ENCODE results near the gene PCA3. TPM values are rescaled to one million over a fixed set of nuclear protein-coding genes. Genes with fewer than 3 reads are reported as not detected.
"Not testable (repeated sequence)": the region's sequence is repeated elsewhere in the genome, so short reads cannot be mapped to it uniquely, and the experiment has no call there.

Gene PCA3
- total and polyA plus RNA-seq, 2 donors (not counting 1 experiment from before 2014, with no cell fraction given) = not detected

- no peaks in the 10 kb centered on the region for H3K27me3 ChIP-seq (ENCODE audit: control insufficient read depth, insufficient read depth, low read length)
- no peaks in the 10 kb centered on the region for H3K9me3 ChIP-seq (ENCODE audit: control insufficient read depth, insufficient read depth, low read depth, low read length)
- no peak overlapping the region for H3K4me2 ChIP-seq (ENCODE audit: extremely low read depth, insufficient read depth, low read length)
- no peaks in the 10 kb centered on the region for H3K36me3 ChIP-seq (ENCODE audit: control insufficient read depth, insufficient read depth, low read length)
- no peak overlapping the region for H3K4me3 ChIP-seq (replicated peaks in 1 of 4; ENCODE audit: control extremely low read depth in 1 of 4, insufficient read depth in 1 of 4, low read depth in 3 of 4, low read length in 4 of 4)
- no peaks in the 10 kb centered on the region for H3K79me2 ChIP-seq (ENCODE audit: control insufficient read depth, insufficient read depth, low read length)
- DNase-seq (ENCODE audit: low read depth in 2 of 2) = no peak
- H3K4me1 ChIP-seq (ENCODE audit: control insufficient read depth, extremely low read depth, insufficient read depth, low read length) = no peaks in the 10 kb centered on the region
- no peaks in the 10 kb centered on the region for H4K20me1 ChIP-seq (ENCODE audit: control insufficient read depth, extremely low read depth, insufficient read depth, low read length)
- no peak overlapping the region for H2AFZ ChIP-seq (ENCODE audit: low read length)
- H3K27ac ChIP-seq (ENCODE audit: insufficient read depth, low read length) = no peak overlapping the region
- TF ChIP-seq, protein P1, sequence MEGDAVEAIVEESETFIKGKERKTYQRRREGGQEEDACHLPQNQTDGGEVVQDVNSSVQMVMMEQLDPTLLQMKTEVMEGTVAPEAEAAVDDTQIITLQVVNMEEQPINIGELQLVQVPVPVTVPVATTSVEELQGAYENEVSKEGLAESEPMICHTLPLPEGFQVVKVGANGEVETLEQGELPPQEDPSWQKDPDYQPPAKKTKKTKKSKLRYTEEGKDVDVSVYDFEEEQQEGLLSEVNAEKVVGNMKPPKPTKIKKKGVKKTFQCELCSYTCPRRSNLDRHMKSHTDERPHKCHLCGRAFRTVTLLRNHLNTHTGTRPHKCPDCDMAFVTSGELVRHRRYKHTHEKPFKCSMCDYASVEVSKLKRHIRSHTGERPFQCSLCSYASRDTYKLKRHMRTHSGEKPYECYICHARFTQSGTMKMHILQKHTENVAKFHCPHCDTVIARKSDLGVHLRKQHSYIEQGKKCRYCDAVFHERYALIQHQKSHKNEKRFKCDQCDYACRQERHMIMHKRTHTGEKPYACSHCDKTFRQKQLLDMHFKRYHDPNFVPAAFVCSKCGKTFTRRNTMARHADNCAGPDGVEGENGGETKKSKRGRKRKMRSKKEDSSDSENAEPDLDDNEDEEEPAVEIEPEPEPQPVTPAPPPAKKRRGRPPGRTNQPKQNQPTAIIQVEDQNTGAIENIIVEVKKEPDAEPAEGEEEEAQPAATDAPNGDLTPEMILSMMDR (conservative IDR thresholded peaks at IDR 0.05 in 1 of 2, IDR thresholded peaks at IDR 0.05 in 1 of 2; ENCODE audit: low read depth in 1 of 2, low read length in 2 of 2) = no peak
- TF ChIP-seq EZH2 (IDR thresholded peaks at IDR 0.05; ENCODE audit: low read length, missing control alignments) = no peak
- no peak overlapping the region for H3K9ac ChIP-seq (ENCODE audit: insufficient read depth, low read length)
These were observed 25.8 kb upstream of the PCA3 start for GRCh38 chr9:76738402-76738801.

DNA sequence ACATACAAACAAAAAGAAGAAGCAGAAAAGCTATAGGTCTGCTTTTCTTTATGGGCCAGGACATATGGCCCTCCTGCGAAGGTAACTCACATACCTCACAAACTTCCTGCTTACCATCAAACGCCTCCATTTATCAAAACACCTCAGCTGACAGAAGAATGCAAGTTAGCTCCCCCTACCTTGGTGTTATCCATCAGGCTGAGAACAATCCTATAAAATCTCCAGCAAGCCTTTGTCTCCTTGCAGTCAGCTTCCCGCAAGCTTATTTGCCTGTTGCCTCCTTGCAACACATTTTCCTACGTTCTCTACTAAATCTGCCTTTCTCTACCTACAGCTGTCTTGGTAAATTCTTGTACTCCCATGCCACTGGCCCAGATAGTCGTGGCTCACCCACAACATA, 22.7 kb upstream of the PCA3 start:
- Histone ChIP-seq H3K9ac (ENCODE audit: insufficient read depth, low read length) (no peak overlapping the region), H4K20me1 (ENCODE audit: control insufficient read depth, extremely low read depth, insufficient read depth, low read length) (no peaks in the 10 kb centered on the region)
- DNase-seq (ENCODE audit: low read depth in 2 of 2) = no peak

DNA sequence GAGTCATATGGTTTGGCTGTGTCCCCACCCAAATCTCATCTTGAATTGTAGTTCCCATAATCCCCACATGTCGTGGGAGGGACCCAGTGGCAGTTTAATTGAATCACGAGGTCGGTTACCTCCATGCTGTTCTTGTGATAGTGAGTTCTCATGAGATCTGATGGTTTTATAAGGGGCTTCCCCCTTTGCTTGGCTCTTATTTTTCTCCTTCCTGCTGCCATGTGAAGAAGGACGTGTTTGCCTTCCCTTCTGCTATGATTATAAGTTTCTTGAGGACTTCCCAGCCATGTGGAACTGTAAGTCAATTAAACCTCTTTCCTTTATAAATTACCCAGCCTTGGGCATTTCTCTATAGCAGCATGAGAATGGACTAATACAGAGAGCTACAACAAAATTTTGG, 21.3 kb upstream of the PCA3 start:
- H3K4me3 ChIP-seq (replicated peaks in 1 of 4; ENCODE audit: control extremely low read depth in 1 of 4, insufficient read depth in 1 of 4, low read depth in 3 of 4, low read length in 4 of 4); H3K27ac ChIP-seq (ENCODE audit: insufficient read depth, low read length); H3K9ac ChIP-seq (ENCODE audit: insufficient read depth, low read length); DNase-seq (ENCODE audit: low read depth in 2 of 2); H4K20me1 ChIP-seq (ENCODE audit: control insufficient read depth, extremely low read depth, insufficient read depth, low read length); H3K4me2 ChIP-seq (ENCODE audit: extremely low read depth, insufficient read depth, low read length); H3K27me3 ChIP-seq (ENCODE audit: control insufficient read depth, insufficient read depth, low read length); H3K9me3 ChIP-seq (ENCODE audit: control insufficient read depth, insufficient read depth, low read depth, low read length); H2AFZ ChIP-seq (ENCODE audit: low read length); H3K4me1 ChIP-seq (ENCODE audit: control insufficient read depth, extremely low read depth, insufficient read depth, low read length); H3K36me3 ChIP-seq (ENCODE audit: control insufficient read depth, insufficient read depth, low read length); H3K79me2 ChIP-seq (ENCODE audit: control insufficient read depth, insufficient read depth, low read length): not testable (repeated sequence)

More for the DNA sequence above, 22.7 kb upstream of the PCA3 start:
- H3K9me3 ChIP-seq (ENCODE audit: control insufficient read depth, insufficient read depth, low read depth, low read length) = no peaks in the 10 kb centered on the region
- no peaks in the 10 kb centered on the region for H3K79me2 ChIP-seq (ENCODE audit: control insufficient read depth, insufficient read depth, low read length)
- no peak overlapping the region for H3K4me3 ChIP-seq (replicated peaks in 1 of 4; ENCODE audit: control extremely low read depth in 1 of 4, insufficient read depth in 1 of 4, low read depth in 3 of 4, low read length in 4 of 4)
- no peaks in the 10 kb centered on the region for H3K36me3 ChIP-seq (ENCODE audit: control insufficient read depth, insufficient read depth, low read length)
- TF ChIP-seq EZH2 (IDR thresholded peaks at IDR 0.05; ENCODE audit: low read length, missing control alignments) = no peak
- TF ChIP-seq, protein P1 (conservative IDR thresholded peaks at IDR 0.05 in 1 of 2, IDR thresholded peaks at IDR 0.05 in 1 of 2; ENCODE audit: low read depth in 1 of 2, low read length in 2 of 2) = no peak
- H3K4me2 ChIP-seq (ENCODE audit: extremely low read depth, insufficient read depth, low read length) = no peak overlapping the region
- H3K4me1 ChIP-seq (ENCODE audit: control insufficient read depth, extremely low read depth, insufficient read depth, low read length) = no peaks in the 10 kb centered on the region
- H3K27me3 ChIP-seq (ENCODE audit: control insufficient read depth, insufficient read depth, low read length) = no peaks in the 10 kb centered on the region
- no peak overlapping the region for H2AFZ ChIP-seq (ENCODE audit: low read length)
- no peak overlapping the region for H3K27ac ChIP-seq (ENCODE audit: insufficient read depth, low read length)
